ENCODE results near the gene TNFRSF8.

- no peak for TF ChIP-seq CTCF (IDR thresholded peaks at IDR 0.05)
- no peak for TF ChIP-seq EZH2 (IDR thresholded peaks at IDR 0.05; ENCODE audit: borderline replicate concordance, insufficient read depth, low read depth, low read length, poor library complexity, severe bottlenecking)
Measured at GRCh38 chr1:12136916-12137610, 74.0 kb downstream of the TNFRSF8 start.
